ENCODE results near the gene SLC22A15.

DNA sequence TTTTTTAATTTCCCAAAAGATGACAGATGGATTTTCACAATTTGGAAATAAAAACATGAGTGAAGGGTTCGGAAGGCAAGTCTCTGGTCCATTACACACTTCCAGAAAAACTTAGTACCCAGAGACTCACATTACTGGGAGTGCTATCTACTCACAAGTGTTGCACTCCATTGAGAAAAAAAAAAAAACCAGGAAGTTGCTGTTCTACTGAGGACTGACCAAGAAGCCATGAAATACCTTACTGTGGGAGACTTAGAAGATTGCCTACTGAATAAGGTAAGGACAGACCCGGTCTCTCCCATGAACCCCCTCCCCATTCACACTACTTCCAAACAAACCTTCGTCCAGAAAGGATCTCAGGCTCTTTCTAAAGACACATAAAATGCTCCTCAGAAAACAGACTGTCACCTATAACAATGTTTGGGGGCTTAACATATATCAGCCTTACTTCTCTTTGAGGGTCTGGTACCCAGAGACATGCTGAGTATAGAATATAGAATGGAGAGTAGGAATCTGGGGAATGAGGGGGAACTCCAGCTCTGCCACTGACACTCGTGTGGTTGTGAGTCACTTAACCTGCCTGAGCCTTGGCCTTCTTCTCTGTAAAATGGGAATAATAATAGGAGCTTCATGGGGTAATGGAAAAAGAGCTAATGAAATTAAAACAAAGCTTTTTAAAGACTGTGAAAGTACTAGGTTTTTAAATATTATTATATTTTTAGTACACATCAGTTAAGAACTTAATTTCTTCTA is 136.3 kb downstream of the SLC22A15 start:
- no peak for TF ChIP-seq EZH2 (IDR thresholded peaks at IDR 0.05; ENCODE audit: insufficient read depth, poor library complexity, severe bottlenecking)
- TF ChIP-seq EZH2phosphoT487 (IDR thresholded peaks at IDR 0.05; ENCODE audit: insufficient read depth, low read depth) = no peak

All from GM23248 (cell line).